Measurements from ENCODE around the gene TIMM21.

DNA sequence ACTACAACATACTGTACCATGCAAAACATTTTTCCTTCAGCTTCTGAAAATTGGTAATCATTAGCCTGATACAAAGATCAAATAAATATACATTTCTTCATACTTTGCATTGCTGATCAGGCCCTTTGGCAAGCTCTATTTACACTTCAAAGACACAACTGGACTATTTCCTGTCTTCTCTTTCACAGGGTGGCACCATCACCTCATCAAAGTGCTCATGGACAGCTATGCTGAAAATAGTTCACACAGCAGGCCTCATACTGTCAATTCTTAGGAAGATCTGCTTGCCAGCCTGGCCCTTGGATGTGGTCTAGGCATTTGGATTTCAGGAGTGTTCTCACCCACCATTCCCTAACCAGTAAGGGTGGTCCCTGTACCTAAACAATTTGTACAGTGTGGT, 34.6 kb upstream of the TIMM21 start:
- TF ChIP-seq POLR2AphosphoS5 (IDR thresholded peaks at IDR 0.05; ENCODE audit: low read depth, low read length) (no peak), TAF1 (IDR thresholded peaks at IDR 0.05; ENCODE audit: borderline replicate concordance, low read depth, low read length) (no peak)
